ENCODE results near the gene CHST14.

- TF ChIP-seq CTCF (IDR thresholded peaks at IDR 0.05; ENCODE audit: low read length) (no peak), EZH2 (IDR thresholded peaks at IDR 0.05; ENCODE audit: borderline replicate concordance, low read length) (no peak)
These were observed 7.5 kb upstream of the CHST14 start for GRCh38 chr15:40463279-40463678.
